Astrocyte (in vitro differentiated cells and primary cell): ENCODE results near the gene ANOS1. TPM values are rescaled to one million over a fixed set of nuclear protein-coding genes. Genes with fewer than 3 reads are reported as not detected.

ENCODE experiments used
- DNase-seq: peaks from one replicate; pipeline ENCODE4 v3.0.0-alpha.2; 2010; ENCODE audit warnings: low read depth
- FAIRE-seq: peaks from 2 replicates; lab custom pipeline; 2011; peaks lifted over from hg19 to GRCh38; lab: Jason Lieb, UNC
- H2AFZ ChIP-seq: 2 replicates; pipeline ENCODE4 v1.6.0; 2012; ENCODE audit warnings: low read depth, low read length, inconsistent platforms
- H3K27ac ChIP-seq: 2 replicates; pipeline ENCODE4 v1.5.1; 2011; ENCODE audit warnings: low read depth, low read length, inconsistent platforms
- H3K27me3 ChIP-seq: 2 replicates; pipeline ENCODE4 v1.6.0; 2011; ENCODE audit warnings: low read length, inconsistent platforms; ENCODE audit not compliant: insufficient read depth
- H3K36me3 ChIP-seq: 2 replicates; pipeline ENCODE4 v1.5.1; 2011; ENCODE audit warnings: low read length, inconsistent platforms; ENCODE audit not compliant: insufficient read depth
- H3K4me1 ChIP-seq: 2 replicates; pipeline ENCODE4 v1.5.1; 2011; ENCODE audit warnings: low read length, inconsistent platforms; ENCODE audit not compliant: insufficient read depth
- H3K4me2 ChIP-seq: 2 replicates; pipeline ENCODE4 v1.6.0; 2012; ENCODE audit warnings: low read length, inconsistent platforms
- H3K4me3 ChIP-seq: 2 replicates; pipeline ENCODE4 v1.5.1; 2011; ENCODE audit warnings: low read depth, mild to moderate bottlenecking, low read length, inconsistent platforms; ENCODE audit not compliant: insufficient read depth
- H3K79me2 ChIP-seq: 2 replicates; pipeline ENCODE4 v1.6.0; 2012; ENCODE audit warnings: mild to moderate bottlenecking, low read length, inconsistent platforms; ENCODE audit not compliant: insufficient read depth
- H3K9ac ChIP-seq: 2 replicates; pipeline ENCODE4 v1.6.0; 2012; ENCODE audit warnings: mild to moderate bottlenecking, low read length, inconsistent platforms
- H3K9me3 ChIP-seq: 2 replicates; pipeline ENCODE4 v1.5.1; 2012; ENCODE audit warnings: low read depth, mild to moderate bottlenecking, low read length, inconsistent platforms; ENCODE audit not compliant: insufficient read depth
- H4K20me1 ChIP-seq: 2 replicates; pipeline ENCODE4 v1.6.0; 2012; ENCODE audit warnings: low read length, inconsistent platforms; ENCODE audit not compliant: insufficient read depth
- H3K27ac Mint-ChIP-seq: one replicate; pipeline ENCODE4 v1.8.0; 2021; ENCODE audit warnings: mild to moderate bottlenecking, mixed read lengths; ENCODE audit not compliant: unreplicated experiment
- H3K27me3 Mint-ChIP-seq: one replicate; pipeline ENCODE4 v1.8.0; 2021; ENCODE audit warnings: low read depth, mixed read lengths; ENCODE audit not compliant: unreplicated experiment
- H3K36me3 Mint-ChIP-seq: one replicate; pipeline ENCODE4 v1.8.0; 2021; ENCODE audit warnings: low read depth, mixed read lengths; ENCODE audit not compliant: unreplicated experiment
- H3K4me1 Mint-ChIP-seq: one replicate; pipeline ENCODE4 v1.8.0; 2021; ENCODE audit warnings: low read depth, mixed read lengths; ENCODE audit not compliant: unreplicated experiment
- H3K4me3 Mint-ChIP-seq: one replicate; pipeline ENCODE4 v1.8.0; 2021; ENCODE audit warnings: mild to moderate bottlenecking, moderate library complexity, mixed read lengths; ENCODE audit not compliant: unreplicated experiment
- H3K9me3 Mint-ChIP-seq: one replicate; pipeline ENCODE4 v1.8.0; 2021; ENCODE audit warnings: mild to moderate bottlenecking, mixed read lengths; ENCODE audit not compliant: unreplicated experiment
- CTCF ChIP-seq: IDR thresholded peaks from 2 replicates; pipeline ENCODE4 v1.5.1; 2011; ENCODE audit warnings: low read depth, mild to moderate bottlenecking, inconsistent platforms, low read length, moderate library complexity; ENCODE audit not compliant: insufficient read depth
- EZH2 ChIP-seq: IDR thresholded peaks from 2 replicates; pipeline ENCODE4 v1.6.1; 2012; ENCODE audit warnings: mild to moderate bottlenecking, low read length, inconsistent platforms; ENCODE audit not compliant: insufficient read depth
- total RNA-seq: library from RNA; stranded (reverse); gene quantifications from 2 replicates; pipeline ENCODE4 v1.2.1, GENCODE V29; 2021

Gene ANOS1
- total RNA-seq, 1 donor from 2014 or later: 10.0 TPM

GRCh38 chrX:8729811-8730210 lies 2.1 kb downstream of the ANOS1 start:
- DNase-seq: no peak
- Histone ChIP-seq H2AFZ (no peak overlapping the region), H3K9ac (peak overlapping the region; percentile 35), H3K36me3 (no peaks in the 10 kb centered on the region), H3K9me3 (no peaks in the 10 kb centered on the region), H3K79me2 (no peaks in the 10 kb centered on the region), H3K27me3 (no peaks in the 10 kb centered on the region), H3K4me3 (no peak overlapping the region), H4K20me1 (peaks cover 10% of the 10 kb centered on the region), H3K27ac (no peak overlapping the region), H3K4me1 (peaks cover 2% of the 10 kb centered on the region), H3K4me2 (peak overlapping the region; percentile 83)
- no peak for TF ChIP-seq EZH2
- no peak for TF ChIP-seq CTCF
- H3K4me3 Mint-ChIP-seq: peak overlapping the region; percentile 80
- H3K36me3 Mint-ChIP-seq: no peaks in the 10 kb centered on the region
- peaks cover 4% of the 10 kb centered on the region for H3K27me3 Mint-ChIP-seq
- no peaks in the 10 kb centered on the region for H3K4me1 Mint-ChIP-seq
- no peaks in the 10 kb centered on the region for H3K9me3 Mint-ChIP-seq
- no peak overlapping the region for H3K27ac Mint-ChIP-seq
- FAIRE-seq: peak; percentile 39

GRCh38 chrX:8728932-8729535 lies 2.9 kb downstream of the ANOS1 start:
- Mint-ChIP-seq H3K27me3 (peaks cover 4% of the 10 kb centered on the region), H3K36me3 (no peaks in the 10 kb centered on the region)
- H3K4me2 ChIP-seq: no peak overlapping the region

More at GRCh38 chrX:8728932-8729535, 2.9 kb downstream of the ANOS1 start:
- Histone ChIP-seq H3K27ac (no peak overlapping the region), H3K4me3 (no peak overlapping the region), H3K9me3 (no peaks in the 10 kb centered on the region), H2AFZ (no peak overlapping the region), H3K4me1 (peaks cover 2% of the 10 kb centered on the region), H3K79me2 (no peaks in the 10 kb centered on the region), H4K20me1 (peaks cover 10% of the 10 kb centered on the region), H3K9ac (no peak overlapping the region), H3K27me3 (no peaks in the 10 kb centered on the region), H3K36me3 (no peaks in the 10 kb centered on the region)
- Mint-ChIP-seq H3K4me1 (no peaks in the 10 kb centered on the region), H3K4me3 (no peak overlapping the region), H3K9me3 (no peaks in the 10 kb centered on the region), H3K27ac (no peak overlapping the region)
- no peak for TF ChIP-seq EZH2
- TF ChIP-seq CTCF: no peak
- DNase-seq (no peak), FAIRE-seq (no peak)
